ENCODE measurements around the gene TMEM125. TPM values are rescaled to one million over a fixed set of nuclear protein-coding genes. Genes with fewer than 3 reads are reported as not detected.

TMEM125 gene
- total RNA-seq, 4 donors from 2014 or later = 0.20 to 2.6 (median 0.21) TPM; not detected in 1

DNA sequence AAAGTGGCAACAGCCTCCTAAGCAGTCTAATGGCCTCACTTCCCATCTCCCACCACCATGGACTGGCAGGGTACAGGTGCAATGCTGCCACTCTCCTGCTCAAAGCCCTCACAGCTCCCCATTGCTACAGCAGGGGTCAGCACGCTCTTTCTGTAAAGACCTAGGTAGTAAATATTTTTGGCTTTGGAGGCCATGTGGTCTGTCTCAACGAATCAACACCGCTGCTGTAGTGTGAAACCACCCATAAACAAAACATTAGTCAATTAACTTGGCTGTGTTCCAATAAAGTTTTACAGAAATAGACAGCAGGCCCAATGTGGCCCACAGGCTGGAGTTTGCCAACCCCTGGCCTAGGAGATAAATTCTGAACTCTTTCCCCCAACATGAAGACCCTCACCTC is 44.6 kb upstream of the TMEM125 start:
- no peak overlapping the region for H3K4me3 ChIP-seq
- no peaks in the 10 kb centered on the region for H3K9me3 ChIP-seq
- no peaks in the 10 kb centered on the region for H3K36me3 ChIP-seq
- H3K27me3 ChIP-seq = no peaks in the 10 kb centered on the region
- 57 to 65% methylated on average over 3 of the region's 3 CpGs for WGBS, 2 donors
- TF ChIP-seq EP300 (IDR thresholded peaks at IDR 0.05) (no peak), POLR2A (IDR thresholded peaks at IDR 0.05) (no peak)
- TF ChIP-seq, protein P1, sequence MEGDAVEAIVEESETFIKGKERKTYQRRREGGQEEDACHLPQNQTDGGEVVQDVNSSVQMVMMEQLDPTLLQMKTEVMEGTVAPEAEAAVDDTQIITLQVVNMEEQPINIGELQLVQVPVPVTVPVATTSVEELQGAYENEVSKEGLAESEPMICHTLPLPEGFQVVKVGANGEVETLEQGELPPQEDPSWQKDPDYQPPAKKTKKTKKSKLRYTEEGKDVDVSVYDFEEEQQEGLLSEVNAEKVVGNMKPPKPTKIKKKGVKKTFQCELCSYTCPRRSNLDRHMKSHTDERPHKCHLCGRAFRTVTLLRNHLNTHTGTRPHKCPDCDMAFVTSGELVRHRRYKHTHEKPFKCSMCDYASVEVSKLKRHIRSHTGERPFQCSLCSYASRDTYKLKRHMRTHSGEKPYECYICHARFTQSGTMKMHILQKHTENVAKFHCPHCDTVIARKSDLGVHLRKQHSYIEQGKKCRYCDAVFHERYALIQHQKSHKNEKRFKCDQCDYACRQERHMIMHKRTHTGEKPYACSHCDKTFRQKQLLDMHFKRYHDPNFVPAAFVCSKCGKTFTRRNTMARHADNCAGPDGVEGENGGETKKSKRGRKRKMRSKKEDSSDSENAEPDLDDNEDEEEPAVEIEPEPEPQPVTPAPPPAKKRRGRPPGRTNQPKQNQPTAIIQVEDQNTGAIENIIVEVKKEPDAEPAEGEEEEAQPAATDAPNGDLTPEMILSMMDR (IDR thresholded peaks at IDR 0.05) = no peak
- H3K4me1 ChIP-seq = peaks cover 0 to 13% (median 3%) of the 10 kb centered on the region in 4 donors
- H3K27ac ChIP-seq = no peak overlapping the region
- DNase-seq (ENCODE audit: low spot score in 2 of 2) = no peak

GRCh38 chr1:43227143-43227764 is 42.5 kb upstream of the TMEM125 start:
- H3K4me3 ChIP-seq = no peak overlapping the region
- WGBS, 2 donors = 14 to 17% methylated on average over 10 of the region's 10 CpGs
- DNase-seq (ENCODE audit: low spot score in 2 of 2) = peak; percentile 81 to 94
- no peaks in the 10 kb centered on the region for H3K36me3 ChIP-seq
- TF ChIP-seq EP300 (IDR thresholded peaks at IDR 0.05) = peak in 1 of 2 donors; percentile 43
- TF ChIP-seq POLR2A (IDR thresholded peaks at IDR 0.05) = no peak
- TF ChIP-seq, protein P1 (IDR thresholded peaks at IDR 0.05) = peak; percentile 86 to 97 (median 95)
- no peaks in the 10 kb centered on the region for H3K27me3 ChIP-seq
- no peaks in the 10 kb centered on the region for H3K9me3 ChIP-seq
- no peak overlapping the region for H3K27ac ChIP-seq
- peaks cover 0 to 24% (median 0%) of the 10 kb centered on the region in 4 donors for H3K4me1 ChIP-seq

GRCh38 chr1:43229826-43230780 is 39.7 kb upstream of the TMEM125 start:
- WGBS, 2 donors = 56 to 59% methylated on average over 6 of the region's 6 CpGs
- TF ChIP-seq POLR2A (IDR thresholded peaks at IDR 0.05) (no peak), EP300 (IDR thresholded peaks at IDR 0.05) (no peak)
- H3K9me3 ChIP-seq = no peaks in the 10 kb centered on the region
- peaks cover 0 to 29% (median 0%) of the 10 kb centered on the region in 4 donors for H3K4me1 ChIP-seq
- H3K36me3 ChIP-seq = no peaks in the 10 kb centered on the region
- no peaks in the 10 kb centered on the region for H3K27me3 ChIP-seq
- H3K27ac ChIP-seq = peak overlapping the region in 2 of 4 donors; percentile 16 to 74
- no peak overlapping the region for H3K4me3 ChIP-seq
- DNase-seq (ENCODE audit: low spot score in 2 of 2) = no peak

- no peaks in the 10 kb centered on the region for H3K27me3 ChIP-seq
- peaks cover 0 to 27% (median 0%) of the 10 kb centered on the region in 4 donors for H3K4me1 ChIP-seq
- DNase-seq (ENCODE audit: low spot score in 2 of 2) = no peak
- H3K27ac ChIP-seq = peak overlapping the region in 2 of 4 donors; percentile 54 to 57
- no peak overlapping the region for H3K4me3 ChIP-seq
- 41 to 47% methylated on average over 4 of the region's 4 CpGs for WGBS, 2 donors
- H3K9me3 ChIP-seq = no peaks in the 10 kb centered on the region
- no peaks in the 10 kb centered on the region for H3K36me3 ChIP-seq
- TF ChIP-seq, protein P1 (IDR thresholded peaks at IDR 0.05) = no peak
- no peak for TF ChIP-seq POLR2A (IDR thresholded peaks at IDR 0.05)
- TF ChIP-seq EP300 (IDR thresholded peaks at IDR 0.05) = no peak
These were observed 37.7 kb upstream of the TMEM125 start for GRCh38 chr1:43232074-43232473.

- WGBS, 2 donors = 81 to 91% methylated on average over 4 of the region's 4 CpGs
- H3K36me3 ChIP-seq = no peaks in the 10 kb centered on the region
- H3K27me3 ChIP-seq = no peaks in the 10 kb centered on the region
- DNase-seq (ENCODE audit: low spot score in 2 of 2) = no peak
- H3K4me3 ChIP-seq = no peak overlapping the region
- H3K4me1 ChIP-seq = peaks cover 0 to 26% (median 0%) of the 10 kb centered on the region in 4 donors
- no peaks in the 10 kb centered on the region for H3K9me3 ChIP-seq
- H3K27ac ChIP-seq = peak overlapping the region in 2 of 4 donors; percentile 40 to 54
- TF ChIP-seq POLR2A (IDR thresholded peaks at IDR 0.05) (no peak), EP300 (IDR thresholded peaks at IDR 0.05) (no peak)
- TF ChIP-seq, protein P1 (IDR thresholded peaks at IDR 0.05) = no peak
These were observed 37.3 kb upstream of the TMEM125 start for GRCh38 chr1:43232482-43232881.

All from tibial nerve (tissue), 4 donors.